Esophagus muscularis mucosa (tissue), 4 donors: ENCODE results near the gene PRRC2B.

Experiments
- CTCF ChIP-seq, 3 experiments: fragments of 200-600 bp in 2 of 3; fragments of 450-650 bp in 1 of 3; sonication (generic) in 2 of 3; IDR thresholded peaks; one replicate each; pipeline ENCODE4 v1.5.1; 2017 to 2019; ENCODE audit warnings: antibody characterized with exemption in 3 of 3, mild to moderate bottlenecking in 2 of 3, moderate library complexity in 1 of 3
- EP300 ChIP-seq: sonication (generic); formaldehyde crosslinking; IDR thresholded peaks from one replicate; pipeline ENCODE4 v1.6.1; 2017; ENCODE audit warnings: antibody characterized with exemption
- POLR2A ChIP-seq: fragments of 450-650 bp; IDR thresholded peaks from one replicate; pipeline ENCODE4 v1.6.1; 2017; ENCODE audit warnings: antibody characterized with exemption, moderate library complexity, mild to moderate bottlenecking, low read depth
- POLR2AphosphoS5 ChIP-seq, 2 donors: sonication (generic); formaldehyde crosslinking; IDR thresholded peaks; one replicate each; pipeline ENCODE4 v1.6.1; 2017; ENCODE audit warnings: antibody characterized with exemption in 2 of 2

- no peak for TF ChIP-seq CTCF (IDR thresholded peaks at IDR 0.05)
- no peak for TF ChIP-seq POLR2A
- TF ChIP-seq EP300 = no peak
- no peak for TF ChIP-seq POLR2AphosphoS5 (IDR thresholded peaks at IDR 0.05)
Observed at GRCh38 chr9:131475111-131475955, 81.4 kb downstream of the PRRC2B start.
